GM12878 (cell line): ENCODE results near the gene CCNDBP1.

ENCODE experiments used
- LARP7 ChIP-seq: fragments of 450-650 bp; IDR thresholded peaks from 2 replicates; pipeline ENCODE4 v1.6.1; 2017; ENCODE audit warnings: mild to moderate bottlenecking
- POLR2A ChIP-seq: IDR thresholded peaks from 2 replicates; pipeline ENCODE4 v1.6.1; 2011; ENCODE audit warnings: low read depth, mild to moderate bottlenecking, low read length
- RAD21 ChIP-seq: IDR thresholded peaks from 2 replicates; pipeline ENCODE4 v1.6.1; 2011; ENCODE audit warnings: mild to moderate bottlenecking, low read depth, low read length, moderate library complexity; ENCODE audit not compliant: insufficient read depth
- STAT1 ChIP-seq: fragments of 450-650 bp; conservative IDR thresholded peaks from 2 replicates; pipeline ENCODE4 v1.6.1; 2014; ENCODE audit warnings: antibody characterized with exemption, mild to moderate bottlenecking
- ZNF384 ChIP-seq: IDR thresholded peaks from 2 replicates; pipeline ENCODE4 v1.6.1; 2012; ENCODE audit warnings: low read depth, mild to moderate bottlenecking, low read length, improper control_type of control experiment, borderline replicate concordance
- TF ChIP-seq, protein P1 (sequence below), 3 experiments: IDR thresholded peaks in 2 of 3; conservative IDR thresholded peaks in 1 of 3; 2 replicates each; pipeline ENCODE4 v1.5.1; 2011; ENCODE audit warnings: low read depth in 3 of 3, low read length in 3 of 3, mild to moderate bottlenecking in 3 of 3, control low read depth in 2 of 3, moderate library complexity in 2 of 3, inconsistent platforms in 1 of 3, mixed read lengths in 1 of 3; ENCODE audit not compliant: control insufficient read depth in 2 of 3, insufficient read depth in 1 of 3; ENCODE audit errors: extremely low read depth in 1 of 3
- TF ChIP-seq, protein P2 (sequence below): fragments of 450-650 bp; IDR thresholded peaks from 2 replicates; pipeline ENCODE4 v1.6.1; 2016; ENCODE audit warnings: mild to moderate bottlenecking

DNA sequence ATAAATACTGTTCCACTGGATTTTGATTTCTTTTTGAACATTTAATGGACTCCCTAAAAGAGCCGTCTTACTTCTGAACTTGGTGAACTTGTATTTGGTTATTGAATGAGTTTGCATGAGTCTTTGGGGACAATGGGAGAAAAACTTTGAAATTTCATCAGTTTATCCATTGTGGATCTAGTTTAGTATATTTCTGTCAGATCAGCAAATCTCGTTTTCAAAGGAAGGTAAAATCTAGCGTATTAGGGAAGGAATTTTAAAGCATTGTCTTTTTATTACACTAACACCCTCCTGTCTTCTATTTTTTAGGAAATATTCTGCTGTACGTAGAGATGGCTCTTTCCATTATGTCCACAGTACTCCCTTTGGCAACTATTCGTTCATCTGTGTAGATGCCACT is 39.0 kb upstream of the CCNDBP1 start:
- TF ChIP-seq ZNF384 (no peak), STAT1 (no peak), LARP7 (no peak), RAD21 (no peak), POLR2A (no peak)
- TF ChIP-seq, protein P1, sequence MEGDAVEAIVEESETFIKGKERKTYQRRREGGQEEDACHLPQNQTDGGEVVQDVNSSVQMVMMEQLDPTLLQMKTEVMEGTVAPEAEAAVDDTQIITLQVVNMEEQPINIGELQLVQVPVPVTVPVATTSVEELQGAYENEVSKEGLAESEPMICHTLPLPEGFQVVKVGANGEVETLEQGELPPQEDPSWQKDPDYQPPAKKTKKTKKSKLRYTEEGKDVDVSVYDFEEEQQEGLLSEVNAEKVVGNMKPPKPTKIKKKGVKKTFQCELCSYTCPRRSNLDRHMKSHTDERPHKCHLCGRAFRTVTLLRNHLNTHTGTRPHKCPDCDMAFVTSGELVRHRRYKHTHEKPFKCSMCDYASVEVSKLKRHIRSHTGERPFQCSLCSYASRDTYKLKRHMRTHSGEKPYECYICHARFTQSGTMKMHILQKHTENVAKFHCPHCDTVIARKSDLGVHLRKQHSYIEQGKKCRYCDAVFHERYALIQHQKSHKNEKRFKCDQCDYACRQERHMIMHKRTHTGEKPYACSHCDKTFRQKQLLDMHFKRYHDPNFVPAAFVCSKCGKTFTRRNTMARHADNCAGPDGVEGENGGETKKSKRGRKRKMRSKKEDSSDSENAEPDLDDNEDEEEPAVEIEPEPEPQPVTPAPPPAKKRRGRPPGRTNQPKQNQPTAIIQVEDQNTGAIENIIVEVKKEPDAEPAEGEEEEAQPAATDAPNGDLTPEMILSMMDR (IDR thresholded peaks at IDR 0.05 in 2 of 3, conservative IDR thresholded peaks at IDR 0.05 in 1 of 3; ENCODE audit: control insufficient read depth in 2 of 3, extremely low read depth in 1 of 3, insufficient read depth in 1 of 3, low read depth in 3 of 3, low read length in 3 of 3) = no peak
- TF ChIP-seq, protein P2, sequence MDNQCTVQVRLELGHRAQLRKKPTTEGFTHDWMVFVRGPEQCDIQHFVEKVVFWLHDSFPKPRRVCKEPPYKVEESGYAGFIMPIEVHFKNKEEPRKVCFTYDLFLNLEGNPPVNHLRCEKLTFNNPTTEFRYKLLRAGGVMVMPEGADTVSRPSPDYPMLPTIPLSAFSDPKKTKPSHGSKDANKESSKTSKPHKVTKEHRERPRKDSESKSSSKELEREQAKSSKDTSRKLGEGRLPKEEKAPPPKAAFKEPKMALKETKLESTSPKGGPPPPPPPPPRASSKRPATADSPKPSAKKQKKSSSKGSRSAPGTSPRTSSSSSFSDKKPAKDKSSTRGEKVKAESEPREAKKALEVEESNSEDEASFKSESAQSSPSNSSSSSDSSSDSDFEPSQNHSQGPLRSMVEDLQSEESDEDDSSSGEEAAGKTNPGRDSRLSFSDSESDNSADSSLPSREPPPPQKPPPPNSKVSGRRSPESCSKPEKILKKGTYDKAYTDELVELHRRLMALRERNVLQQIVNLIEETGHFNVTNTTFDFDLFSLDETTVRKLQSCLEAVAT = no peak
